Kidney (tissue), 14 donors: ENCODE data around the gene ZNF469. TPM values are rescaled to one million over a fixed set of nuclear protein-coding genes. Genes with fewer than 3 reads are reported as not detected.

ENCODE experiments used
- DNase-seq, 5 donors: peaks; one replicate each; pipeline ENCODE4 v3.0.0-alpha.2; 2013 to 2020
- FAIRE-seq: peaks from 2 replicates; lab custom pipeline; 2012; peaks lifted over from hg19 to GRCh38; lab: Jason Lieb, UNC
- H3K27ac ChIP-seq, 2 donors: one replicate each; pipeline ENCODE4 v1.7.0; 2013; ENCODE audit warnings: low read depth in 2 of 2, low read length in 2 of 2, inconsistent platforms in 1 of 2
- H3K27me3 ChIP-seq: one replicate; pipeline ENCODE4 v1.7.1; 2013; ENCODE audit warnings: low read length, inconsistent platforms; ENCODE audit not compliant: control insufficient read depth, insufficient read depth
- H3K36me3 ChIP-seq, 3 donors: one replicate each; pipeline versions ENCODE4 v1.7.0 to v1.7.1; 2013; ENCODE audit warnings: low read length in 3 of 3, control low read depth in 1 of 3, inconsistent platforms in 1 of 3; ENCODE audit not compliant: insufficient read depth in 3 of 3, control insufficient read depth in 2 of 3
- H3K4me1 ChIP-seq, 3 donors: one replicate each; pipeline versions ENCODE4 v1.7.0 to v1.7.1; 2013; ENCODE audit warnings: low read length in 3 of 3, inconsistent platforms in 1 of 3, low read depth in 1 of 3; ENCODE audit not compliant: control insufficient read depth in 2 of 3, insufficient read depth in 2 of 3
- H3K4me3 ChIP-seq, 3 donors: one replicate each; pipeline versions ENCODE4 v1.7.0 to v1.8.1; 2013; ENCODE audit warnings: low read length in 3 of 3, control low read depth in 1 of 3, inconsistent platforms in 1 of 3
- H3K9ac ChIP-seq, 3 donors: one replicate each; pipeline versions ENCODE4 v1.7.0 to v1.7.1; 2013; ENCODE audit warnings: low read length in 3 of 3, control low read depth in 1 of 3, inconsistent platforms in 1 of 3
- H3K9me3 ChIP-seq, 3 donors: one replicate each; pipeline versions ENCODE4 v1.7.0 to v1.7.1; 2013; ENCODE audit warnings: low read length in 3 of 3, control low read depth in 1 of 3, inconsistent platforms in 1 of 3; ENCODE audit not compliant: control insufficient read depth in 2 of 3, insufficient read depth in 1 of 3
- intact Hi-C: fragments of 100-400 bp; cut with DNase I; formaldehyde crosslinking; loops from one replicate; pipeline ENCODE4 v1.11.1; 2022
- polyA plus RNA-seq: library from polyadenylated mRNA; stranded (reverse); fragments of 350-450 nt; fragmentation: Illumina TruSeq; extraction: RNeasy Lipid Tissue Mini Kit (QIAGEN cat#74804); gene quantifications from one replicate; pipeline ENCODE4 v1.2.3, GENCODE V29; 2014; ENCODE audit warnings: low read depth, low replicate concordance; ENCODE audit not compliant: insufficient read depth
- total RNA-seq: library from RNA; stranded (reverse); fragmentation: NEBNext Ultra II Directional; extraction: Animal tissue kit (Norgen Biotek cat#: 25700); gene quantifications from one replicate; pipeline ENCODE4 v1.2.1, GENCODE V29; 2021
- TF ChIP-seq, protein P1 (sequence below): IDR thresholded peaks from 3 replicates; pipeline ENCODE4 v1.5.1; 2012; ENCODE audit warnings: mild to moderate bottlenecking, moderate library complexity, borderline replicate concordance; ENCODE audit not compliant: insufficient read depth; ENCODE audit errors: extremely low read depth
- donor health status: control.
- donor health status: control.
- donor health status: control.
- donor health status: control.
- donor health status: control.
- donor health status: DM: yes; HTN: yes; CAD: no.
- donor health status: Normal renal cell carcinoma (clear cell type).

Gene ZNF469
- total and polyA plus RNA-seq, 2 donors from 2014 or later, result 0.09 to 1.6 TPM

DNA sequence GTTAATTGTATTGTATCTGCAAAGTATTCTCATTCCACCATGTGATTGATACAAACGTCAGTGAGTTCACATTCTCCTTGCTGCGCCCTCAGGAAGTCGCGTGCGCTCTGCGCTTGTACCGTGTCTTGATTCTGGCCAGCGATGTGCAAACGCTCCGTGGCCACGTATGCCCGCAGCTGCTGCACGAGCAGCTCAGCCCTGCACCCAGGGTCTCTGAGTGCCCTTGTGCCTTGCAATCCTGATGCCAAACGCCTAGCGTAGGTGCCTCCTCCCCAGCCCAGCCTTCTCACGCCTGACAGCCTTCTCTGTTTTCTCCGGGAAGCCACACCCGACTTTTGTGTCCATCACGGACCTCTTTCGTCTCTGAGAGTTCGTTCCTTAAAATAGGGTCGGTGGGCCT, 9.4 kb downstream of the ZNF469 start:
- DNase-seq (no peak), FAIRE-seq (no peak)
- intact Hi-C loops, result no loop called here
- Histone ChIP-seq H3K27me3 (no peaks in the 10 kb centered on the region), H3K27ac (no peak overlapping the region), H3K4me3 (no peak overlapping the region), H3K9me3 (no peaks in the 10 kb centered on the region), H3K9ac (no peak overlapping the region), H3K4me1 (no peaks in the 10 kb centered on the region), H3K36me3 (no peaks in the 10 kb centered on the region)
- TF ChIP-seq, protein P1, sequence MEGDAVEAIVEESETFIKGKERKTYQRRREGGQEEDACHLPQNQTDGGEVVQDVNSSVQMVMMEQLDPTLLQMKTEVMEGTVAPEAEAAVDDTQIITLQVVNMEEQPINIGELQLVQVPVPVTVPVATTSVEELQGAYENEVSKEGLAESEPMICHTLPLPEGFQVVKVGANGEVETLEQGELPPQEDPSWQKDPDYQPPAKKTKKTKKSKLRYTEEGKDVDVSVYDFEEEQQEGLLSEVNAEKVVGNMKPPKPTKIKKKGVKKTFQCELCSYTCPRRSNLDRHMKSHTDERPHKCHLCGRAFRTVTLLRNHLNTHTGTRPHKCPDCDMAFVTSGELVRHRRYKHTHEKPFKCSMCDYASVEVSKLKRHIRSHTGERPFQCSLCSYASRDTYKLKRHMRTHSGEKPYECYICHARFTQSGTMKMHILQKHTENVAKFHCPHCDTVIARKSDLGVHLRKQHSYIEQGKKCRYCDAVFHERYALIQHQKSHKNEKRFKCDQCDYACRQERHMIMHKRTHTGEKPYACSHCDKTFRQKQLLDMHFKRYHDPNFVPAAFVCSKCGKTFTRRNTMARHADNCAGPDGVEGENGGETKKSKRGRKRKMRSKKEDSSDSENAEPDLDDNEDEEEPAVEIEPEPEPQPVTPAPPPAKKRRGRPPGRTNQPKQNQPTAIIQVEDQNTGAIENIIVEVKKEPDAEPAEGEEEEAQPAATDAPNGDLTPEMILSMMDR, result no peak

DNA sequence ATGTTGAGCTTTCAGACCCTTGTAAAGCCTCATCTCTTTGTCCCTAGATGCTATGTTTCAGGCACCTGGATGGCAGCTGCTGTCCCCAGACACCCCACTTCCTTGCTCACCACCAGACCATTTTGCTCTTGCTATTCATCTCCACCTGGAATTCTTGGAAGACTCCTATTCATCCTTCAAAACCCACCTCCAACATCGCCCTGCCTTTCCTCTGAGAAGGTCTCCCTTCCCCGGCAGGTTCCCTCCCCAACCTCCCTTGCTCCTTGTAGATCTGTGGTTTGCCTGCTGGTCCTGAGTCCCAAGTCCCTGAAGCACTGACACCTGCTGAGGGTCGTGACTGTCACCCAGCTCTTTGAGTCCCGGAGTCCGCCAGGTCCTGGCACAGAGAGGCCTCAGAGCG, 9.9 kb downstream of the ZNF469 start:
- FAIRE-seq, result no peak
- Histone ChIP-seq H3K27ac (no peak overlapping the region), H3K4me1 (no peaks in the 10 kb centered on the region), H3K4me3 (no peak overlapping the region), H3K36me3 (no peaks in the 10 kb centered on the region), H3K9me3 (no peaks in the 10 kb centered on the region), H3K27me3 (no peaks in the 10 kb centered on the region), H3K9ac (no peak overlapping the region)
- intact Hi-C loops, result no loop called here
- DNase-seq, result no peak
- TF ChIP-seq, protein P1, result no peak

DNA sequence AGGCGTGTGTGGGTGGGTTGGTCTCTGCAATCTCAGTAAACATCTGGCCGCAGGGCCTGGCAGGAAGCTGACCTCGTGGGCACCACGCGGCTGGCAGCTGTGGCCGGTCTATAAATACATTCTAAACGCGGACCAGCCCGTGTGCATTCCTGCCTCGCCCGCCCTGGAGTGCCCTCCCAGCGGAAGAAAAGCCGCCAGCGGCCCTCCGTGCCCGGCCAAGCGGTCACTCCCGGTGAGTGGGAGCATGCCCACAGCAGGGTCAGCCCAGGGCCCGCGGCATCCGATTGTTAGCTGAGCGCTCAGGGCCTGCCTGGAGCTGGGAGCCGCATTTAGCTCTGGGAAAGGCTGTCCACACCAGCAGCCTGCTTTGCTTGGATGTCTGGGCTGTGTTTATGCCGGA, 10.3 kb downstream of the ZNF469 start:
- no peak overlapping the region for H3K4me3 ChIP-seq
- intact Hi-C loops, result no loop called here
- H3K9me3 ChIP-seq, result no peaks in the 10 kb centered on the region
- H3K9ac ChIP-seq, result no peak overlapping the region
- H3K36me3 ChIP-seq, result no peaks in the 10 kb centered on the region
- TF ChIP-seq, protein P1, result no peak
- no peaks in the 10 kb centered on the region for H3K27me3 ChIP-seq
- H3K27ac ChIP-seq, result no peak overlapping the region
- no peaks in the 10 kb centered on the region for H3K4me1 ChIP-seq
- peak in 3 of 5 donors; percentile 70 to 77 (median 74) for DNase-seq
- no peak for FAIRE-seq

DNA sequence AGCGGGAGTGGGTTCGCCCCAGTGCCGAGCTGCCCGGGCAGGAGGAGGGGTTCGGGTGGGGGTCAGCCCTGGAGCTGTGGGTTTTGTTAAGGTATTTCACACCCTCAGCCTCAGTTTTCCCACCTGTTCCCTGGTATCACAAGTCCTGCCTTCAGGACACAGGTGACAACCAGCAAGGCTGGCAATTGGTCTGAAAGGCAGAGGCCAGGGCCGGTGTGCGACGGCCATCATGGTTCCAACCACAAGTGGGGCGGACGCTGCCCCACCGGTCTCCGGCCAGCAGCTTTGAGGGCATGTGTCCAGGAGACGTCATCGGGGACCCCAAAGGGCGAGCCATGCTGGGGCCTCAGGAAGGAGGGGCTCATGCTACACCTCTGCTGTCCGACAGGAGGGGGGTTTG, 10.8 kb downstream of the ZNF469 start:
- Histone ChIP-seq H3K4me3 (no peak overlapping the region), H3K27ac (no peak overlapping the region), H3K27me3 (no peaks in the 10 kb centered on the region), H3K4me1 (no peaks in the 10 kb centered on the region), H3K9me3 (no peaks in the 10 kb centered on the region), H3K9ac (no peak overlapping the region), H3K36me3 (no peaks in the 10 kb centered on the region)
- no peak for FAIRE-seq
- DNase-seq, result no peak
- intact Hi-C loops, result no loop called here
- TF ChIP-seq, protein P1, result no peak
